ENCODE measurements around the gene TGFB2. TPM values are rescaled to one million over a fixed set of nuclear protein-coding genes. Genes with fewer than 3 reads are reported as not detected.
A peak's percentile ranks its signal among the peaks of the same experiment; 100 is the strongest.
"Not testable (repeated sequence)": the region's sequence is repeated elsewhere in the genome, so short reads cannot be mapped to it uniquely, and the experiment has no call there.

Gene TGFB2
- 10 to 100 TPM; 13.6 to 16.4 (median 15.1) TPM for polyA plus RNA-seq (ENCODE audit: insufficient read length in 3 of 3)

DNA sequence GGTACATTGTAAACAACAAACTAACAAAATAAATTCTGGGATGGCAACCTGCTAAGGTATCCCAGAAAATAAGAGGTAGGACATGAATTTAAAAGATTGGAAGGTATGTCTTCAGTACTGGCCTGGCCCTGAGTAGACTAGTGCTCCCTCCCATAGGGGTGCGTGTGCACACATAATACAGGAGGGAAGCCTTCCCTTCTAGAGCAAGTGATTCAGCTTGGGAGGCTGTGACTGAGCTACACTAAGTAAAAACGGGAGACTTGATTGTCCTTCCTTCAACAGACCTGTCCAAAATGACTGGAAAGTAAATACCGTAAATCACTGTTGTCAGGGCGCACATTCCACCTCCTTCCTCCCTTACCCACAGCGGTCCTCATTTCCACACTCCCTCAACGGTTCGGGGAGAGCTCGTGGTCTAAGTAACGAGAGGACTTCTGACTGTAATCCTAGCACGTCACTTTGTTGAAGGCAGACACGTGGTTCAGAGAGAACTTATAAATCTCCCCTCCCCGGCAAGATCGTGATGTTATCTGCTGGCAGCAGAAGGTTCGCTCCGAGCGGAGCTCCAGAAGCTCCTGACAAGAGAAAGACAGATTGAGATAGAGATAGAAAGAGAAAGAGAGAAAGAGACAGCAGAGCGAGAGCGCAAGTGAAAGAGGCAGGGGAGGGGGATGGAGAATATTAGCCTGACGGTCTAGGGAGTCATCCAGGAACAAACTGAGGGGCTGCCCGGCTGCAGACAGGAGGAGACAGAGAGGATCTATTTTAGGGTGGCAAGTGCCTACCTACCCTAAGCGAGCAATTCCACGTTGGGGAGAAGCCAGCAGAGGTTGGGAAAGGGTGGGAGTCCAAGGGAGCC is at the start of gene TGFB2:
TGFB2 (plus strand) TSS at position 523 of the 859 bp plus-strand sequence. CDS start 1,366 bp downstream, outside the sequence.
- no peak for DNase-seq (ENCODE audit: low read depth in 3 of 3, low spot score in 2 of 3)

DNA sequence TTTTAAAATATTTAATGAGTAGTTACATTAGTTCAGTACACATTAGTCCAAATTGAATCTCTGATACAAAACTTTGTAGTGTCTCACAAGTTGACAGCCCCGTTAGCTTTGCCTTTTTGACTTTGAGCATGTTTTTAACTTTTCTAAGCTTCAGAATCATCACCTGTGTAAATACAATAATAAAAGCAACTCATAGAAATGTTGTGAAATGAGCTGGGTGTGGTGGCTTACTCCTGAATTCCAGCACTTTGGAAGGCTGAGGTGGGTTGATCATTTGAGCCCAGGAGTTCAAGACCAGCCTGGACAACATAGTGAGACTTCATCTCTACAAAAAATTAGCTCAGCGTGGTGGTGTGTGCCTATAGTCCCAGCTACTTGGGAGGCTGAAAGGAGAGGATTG is 49.0 kb upstream of the TGFB2 start:
- no peak for DNase-seq (ENCODE audit: low read depth in 3 of 3, low spot score in 2 of 3)

- no peak for DNase-seq (ENCODE audit: low read depth in 3 of 3, low spot score in 2 of 3)
These were observed 47.7 kb upstream of the TGFB2 start for GRCh38 chr1:218297461-218297860.

DNA sequence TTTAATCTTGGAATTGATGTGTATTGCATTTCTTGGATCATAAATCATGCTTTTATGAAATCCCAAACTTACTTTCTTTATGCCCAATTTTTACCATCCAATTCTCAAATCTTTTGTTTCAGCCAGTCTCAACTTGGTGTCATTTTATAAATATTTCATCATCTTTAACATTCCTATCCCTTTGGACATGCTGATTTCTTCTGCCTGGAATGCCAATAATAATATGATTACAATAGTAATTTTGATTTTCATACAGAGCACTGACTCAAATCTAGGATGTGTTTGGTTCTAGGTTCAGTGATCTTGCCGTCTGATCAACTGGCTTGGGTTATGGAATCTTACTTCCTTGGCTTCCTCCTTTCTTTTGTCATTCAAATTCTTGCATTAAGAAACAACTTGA is 47.3 kb upstream of the TGFB2 start:
- DNase-seq (ENCODE audit: low read depth in 3 of 3, low spot score in 2 of 3) = no peak

- DNase-seq (ENCODE audit: low read depth in 3 of 3, low spot score in 2 of 3) = no peak
These were observed 46.7 kb upstream of the TGFB2 start for GRCh38 chr1:218298398-218298797.

GRCh38 chr1:218299416-218299815 is 45.7 kb upstream of the TGFB2 start:
- peak in 1 of 3 donors; percentile 8 for DNase-seq (ENCODE audit: low read depth in 3 of 3, low spot score in 2 of 3)

DNA sequence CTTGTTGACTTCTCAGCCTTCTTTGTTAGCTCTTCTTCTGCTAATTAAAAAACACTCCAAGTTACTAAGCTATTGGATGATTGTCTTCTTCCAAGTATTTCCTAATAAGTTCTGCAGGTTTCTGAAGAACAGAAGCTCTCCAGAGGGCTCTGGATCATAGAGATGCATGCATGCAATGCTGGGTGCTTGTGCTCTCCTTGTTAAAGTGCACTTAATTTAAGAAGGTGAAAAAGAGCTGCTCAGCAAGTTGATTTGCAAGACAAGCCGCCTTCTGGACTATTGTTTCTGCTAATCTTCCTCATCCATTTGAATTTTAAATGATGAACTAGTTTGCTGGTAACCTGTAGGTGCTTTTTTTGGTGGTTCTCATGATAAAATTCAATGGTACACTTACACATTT is 43.9 kb upstream of the TGFB2 start:
- no peak for DNase-seq (ENCODE audit: low read depth in 3 of 3, low spot score in 2 of 3)

DNA sequence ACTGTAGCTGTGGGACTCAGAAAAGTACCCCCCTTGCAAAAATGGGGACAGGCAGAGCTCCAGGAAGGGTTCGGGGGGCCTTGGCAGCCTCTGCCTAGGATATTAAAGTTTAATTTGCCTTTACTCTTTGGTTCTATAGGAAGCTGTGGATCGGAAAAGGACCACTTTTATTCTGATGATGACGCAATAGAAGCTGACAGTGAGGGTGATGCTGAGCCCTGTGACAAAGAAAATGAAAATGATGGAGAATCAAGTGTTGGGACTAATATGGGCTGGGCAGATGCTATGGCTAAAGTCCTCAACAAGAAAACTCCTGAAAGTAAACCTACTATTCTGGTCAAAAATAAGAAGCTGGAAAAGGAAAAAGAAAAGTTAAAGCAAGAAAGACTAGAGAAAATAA is 43.0 kb upstream of the TGFB2 start:
- no peak for DNase-seq (ENCODE audit: low read depth in 3 of 3, low spot score in 2 of 3)

DNA sequence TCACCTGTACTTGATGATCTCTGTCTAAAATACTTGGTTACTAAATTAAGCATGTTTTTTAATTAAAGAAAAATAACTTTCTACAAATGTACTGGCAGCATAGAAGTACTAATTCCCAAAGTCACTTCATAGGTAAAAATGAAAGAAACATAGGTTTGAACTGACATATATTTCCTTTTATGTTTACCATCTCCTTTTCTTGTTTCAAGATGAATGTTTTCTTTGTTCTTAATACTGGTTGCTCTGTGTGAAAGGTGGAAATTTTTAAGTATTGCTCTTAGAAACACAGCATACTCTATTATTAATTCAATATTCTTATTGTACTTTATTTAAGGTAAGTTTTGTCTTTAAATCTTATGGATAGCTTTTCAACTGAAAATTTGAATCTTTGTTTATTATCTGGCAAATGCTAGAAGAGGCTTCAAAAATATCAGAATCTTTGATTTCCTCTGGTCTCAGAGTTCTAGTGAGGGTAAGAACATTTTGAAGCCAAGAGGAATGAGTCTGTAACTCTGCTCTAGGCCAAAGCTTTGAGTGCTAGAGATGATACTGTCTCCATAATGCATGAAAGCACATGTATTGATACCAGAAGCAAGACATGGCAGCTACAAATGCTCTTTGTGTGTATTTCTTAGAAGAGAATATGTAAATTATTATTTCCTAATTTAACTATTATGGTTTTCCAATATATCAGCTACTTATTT is 41.8 kb upstream of the TGFB2 start:
- no peak for DNase-seq (ENCODE audit: low read depth in 3 of 3, low spot score in 2 of 3)

GRCh38 chr1:218304281-218305039 is 40.7 kb upstream of the TGFB2 start:
- DNase-seq (ENCODE audit: low read depth in 3 of 3, low spot score in 2 of 3) = no peak

GRCh38 chr1:218305472-218306064 is 39.6 kb upstream of the TGFB2 start:
- DNase-seq (ENCODE audit: low read depth in 3 of 3, low spot score in 2 of 3) = no peak

- no peak for DNase-seq (ENCODE audit: low read depth in 3 of 3, low spot score in 2 of 3)
These were observed 32.6 kb upstream of the TGFB2 start for GRCh38 chr1:218312509-218312908.

- DNase-seq (ENCODE audit: low read depth in 3 of 3, low spot score in 2 of 3) = no peak
These were observed 30.8 kb upstream of the TGFB2 start for GRCh38 chr1:218314316-218314715.

- no peak for DNase-seq (ENCODE audit: low read depth in 3 of 3, low spot score in 2 of 3)
These were observed 29.5 kb upstream of the TGFB2 start for GRCh38 chr1:218315638-218316037.

GRCh38 chr1:218317061-218317460 is 28.1 kb upstream of the TGFB2 start:
- no peak for DNase-seq (ENCODE audit: low read depth in 3 of 3, low spot score in 2 of 3)

DNA sequence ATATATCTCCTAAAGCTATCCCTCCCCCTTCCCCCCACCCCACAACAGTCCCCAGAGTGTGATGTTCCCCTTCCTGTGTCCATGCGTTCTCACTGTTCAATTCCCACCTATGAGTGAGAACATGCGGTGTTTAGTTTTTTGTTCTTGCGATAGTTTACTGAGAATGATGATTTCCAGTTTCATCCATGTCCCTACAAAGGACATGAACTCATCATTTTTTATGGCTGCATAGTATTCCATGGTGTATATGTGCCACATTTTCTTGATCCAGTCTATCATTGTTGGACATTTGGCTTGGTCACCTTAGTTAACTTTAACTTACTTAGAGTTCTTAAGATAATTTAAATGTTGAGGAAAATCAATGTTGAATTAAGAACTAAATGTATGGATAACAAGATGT is 25.0 kb upstream of the TGFB2 start:
- DNase-seq (ENCODE audit: low read depth in 3 of 3, low spot score in 2 of 3) = not testable (repeated sequence)

DNA sequence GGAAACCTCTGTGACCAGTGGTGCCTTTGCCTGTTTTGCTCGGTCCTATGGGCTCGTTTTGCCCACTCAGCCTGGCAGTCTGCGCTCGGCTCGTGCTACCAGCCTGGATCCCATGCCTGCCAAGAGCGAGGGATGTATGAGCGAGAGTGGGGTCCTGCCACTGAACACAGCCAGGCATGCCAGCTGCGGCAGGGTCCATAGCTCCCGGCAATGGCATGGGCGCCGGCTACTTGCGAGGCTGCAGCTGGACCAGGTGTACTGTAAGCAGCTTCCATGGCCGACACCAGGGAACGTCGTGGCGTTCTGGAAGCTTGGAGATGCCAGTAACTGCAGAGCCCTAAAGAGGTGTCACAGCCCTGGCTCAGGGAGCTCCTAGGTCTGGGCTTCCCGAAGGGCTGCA is 22.4 kb upstream of the TGFB2 start:
- no peak for DNase-seq (ENCODE audit: low read depth in 3 of 3, low spot score in 2 of 3)

GRCh38 chr1:218323568-218324225 is 21.4 kb upstream of the TGFB2 start:
- no peak for DNase-seq (ENCODE audit: low read depth in 3 of 3, low spot score in 2 of 3)

DNA sequence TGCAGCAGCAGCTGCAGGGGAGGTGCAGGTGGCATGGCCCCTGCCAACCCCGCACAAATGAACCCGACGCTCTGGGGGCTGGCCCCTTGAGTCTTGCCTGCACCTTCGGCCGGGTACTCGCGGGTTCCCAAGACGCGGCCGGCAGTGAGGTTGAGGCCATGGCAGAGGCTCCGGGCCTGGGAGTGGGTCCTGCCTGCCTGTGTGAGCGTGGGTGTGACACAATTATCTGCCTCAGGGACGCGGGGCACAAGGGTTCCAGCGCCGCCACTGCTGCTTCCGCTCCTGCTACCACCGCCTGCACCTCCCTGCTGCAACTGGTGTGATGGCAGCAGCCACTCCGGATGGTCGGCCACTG is 20.9 kb upstream of the TGFB2 start:
- no peak for DNase-seq (ENCODE audit: low read depth in 3 of 3, low spot score in 2 of 3)

- DNase-seq (ENCODE audit: low read depth in 3 of 3, low spot score in 2 of 3) = no peak
These were observed 16.4 kb upstream of the TGFB2 start for GRCh38 chr1:218328769-218329168.

All from right renal cortex interstitium (tissue), 3 donors.